Muscle of leg (tissue), 11 donors: ENCODE data around the gene TMEM69. TPM values are rescaled to one million over a fixed set of nuclear protein-coding genes. Genes with fewer than 3 reads are reported as not detected.
"Not testable (repeated sequence)": the region's sequence is repeated elsewhere in the genome, so short reads cannot be mapped to it uniquely, and the experiment has no call there.

Experiments used
- DNase-seq: peaks from one replicate; pipeline ENCODE4 v3.0.0; 2013
- H3K27ac ChIP-seq: one replicate; pipeline ENCODE4 v1.5.1; 2013; ENCODE audit warnings: mild to moderate bottlenecking, low read length, control low read depth
- H3K27me3 ChIP-seq: one replicate; pipeline ENCODE4 v1.6.1; 2013; ENCODE audit warnings: low read length; ENCODE audit not compliant: control insufficient read depth, insufficient read depth
- H3K36me3 ChIP-seq: one replicate; pipeline ENCODE4 v1.6.1; 2013; ENCODE audit warnings: low read length; ENCODE audit not compliant: control insufficient read depth, insufficient read depth
- H3K4me1 ChIP-seq: one replicate; pipeline ENCODE4 v1.6.1; 2013; ENCODE audit warnings: low read length; ENCODE audit not compliant: control insufficient read depth, insufficient read depth
- H3K4me3 ChIP-seq: one replicate; pipeline ENCODE4 v1.5.1; 2013; ENCODE audit warnings: low read length, control low read depth
- H3K9me3 ChIP-seq: replicated peaks from 2 replicates; pipeline ENCODE4 v1.6.1; 2013; ENCODE audit warnings: low read depth, low read length; ENCODE audit not compliant: control insufficient read depth
- WGBS: methylation state at CpG from one replicate; pipeline ENCODE4 v1.1.5; 2013; ENCODE audit warnings: missing lambda C conversion rate; ENCODE audit not compliant: insufficient coverage; 5-methylcytosine and 5-hydroxymethylcytosine counted together
- polyA plus RNA-seq, 8 donors: library from polyadenylated mRNA; unstranded; fragments of 120-200 nt; gene quantifications; one replicate each; pipeline versions ENCODE4 v1.2.1 to v1.2.3, GENCODE V29; 2013; ENCODE audit warnings: inconsistent platforms in 1 of 8, low replicate concordance in 1 of 8; ENCODE audit not compliant: insufficient read length in 8 of 8, insufficient read depth in 1 of 8
- total RNA-seq: library from RNA; stranded (reverse); fragments of 120-200 nt; gene quantifications from one replicate; pipeline ENCODE4 v1.2.4, GENCODE V29; 2013

The TMEM69 gene
- total and polyA plus RNA-seq, 9 donors = 14.4 to 31.2 (median 28.4) TPM

DNA sequence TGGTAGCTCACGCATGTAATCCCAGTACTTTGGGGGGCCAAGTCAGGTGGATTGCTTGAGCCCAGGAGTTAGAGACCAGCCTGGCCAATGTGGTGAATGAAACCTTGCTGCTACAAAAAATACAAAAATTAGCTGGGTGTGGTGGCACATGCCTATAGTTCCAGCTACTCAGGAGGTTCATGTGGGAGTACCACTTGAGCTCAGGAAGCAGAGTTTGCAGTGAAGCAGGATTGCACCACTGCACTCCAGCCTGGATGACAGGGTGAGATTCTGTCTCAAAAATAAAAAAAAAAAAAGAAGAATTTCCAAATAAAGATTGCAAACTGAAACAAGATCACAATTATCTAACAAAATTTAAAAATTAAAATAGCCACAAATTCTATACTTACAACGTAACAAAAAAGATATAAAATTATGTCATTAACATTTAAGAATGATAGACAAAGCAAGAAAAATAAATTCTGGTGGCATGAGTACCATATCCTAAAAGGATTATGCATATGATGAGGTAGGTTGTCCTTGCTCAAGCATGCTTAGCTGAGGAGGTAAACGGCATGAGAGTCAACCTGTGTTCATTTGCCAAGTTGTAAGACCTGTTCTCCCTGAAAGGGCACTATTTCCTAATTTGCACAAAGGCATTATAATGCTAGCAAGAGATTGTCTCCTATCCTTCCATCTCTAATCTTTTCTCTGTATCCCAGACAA lies 42.2 kb downstream of the TMEM69 start:
- H3K36me3 ChIP-seq = peaks cover 2% of the 10 kb centered on the region
- no peaks in the 10 kb centered on the region for H3K9me3 ChIP-seq
- DNase-seq = no peak
- H3K27me3 ChIP-seq = no peaks in the 10 kb centered on the region
- no peak overlapping the region for H3K27ac ChIP-seq
- no peaks in the 10 kb centered on the region for H3K4me1 ChIP-seq
- no CpG with 5 or more reads among the region's 3 CpGs for WGBS
- no peak overlapping the region for H3K4me3 ChIP-seq

DNA sequence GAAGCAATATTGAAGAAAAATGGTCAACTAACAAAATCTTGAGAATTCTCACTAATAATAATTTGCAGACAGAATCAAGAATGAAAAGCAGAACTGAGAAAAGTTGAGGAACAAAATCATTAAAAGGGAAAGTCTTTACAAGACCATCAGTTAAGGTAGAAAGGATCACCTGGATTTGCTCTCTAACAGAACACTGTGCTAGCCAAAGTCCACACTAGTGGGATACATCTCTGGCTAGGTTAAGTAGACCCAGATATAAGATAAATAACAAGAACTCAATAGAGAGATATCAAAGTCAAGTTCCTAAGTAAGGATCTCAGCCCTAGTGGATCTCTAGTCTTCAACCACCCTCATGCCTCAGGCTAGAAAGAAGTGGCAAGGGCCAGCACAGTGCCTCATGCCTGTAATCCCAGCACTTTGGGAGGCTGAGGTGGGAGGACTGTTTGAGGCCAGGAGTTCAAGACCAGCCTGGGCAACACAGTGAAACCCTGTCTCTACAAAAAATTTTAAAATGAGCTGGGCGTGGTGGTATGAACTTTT lies 42.9 kb downstream of the TMEM69 start:
- no peak for DNase-seq
- WGBS = no CpG with 5 or more reads among the region's 1 CpG
- H3K4me1 ChIP-seq = no peaks in the 10 kb centered on the region
- peaks cover 2% of the 10 kb centered on the region for H3K36me3 ChIP-seq
- no peaks in the 10 kb centered on the region for H3K9me3 ChIP-seq
- no peaks in the 10 kb centered on the region for H3K27me3 ChIP-seq
- no peak overlapping the region for H3K4me3 ChIP-seq
- no peak overlapping the region for H3K27ac ChIP-seq

DNA sequence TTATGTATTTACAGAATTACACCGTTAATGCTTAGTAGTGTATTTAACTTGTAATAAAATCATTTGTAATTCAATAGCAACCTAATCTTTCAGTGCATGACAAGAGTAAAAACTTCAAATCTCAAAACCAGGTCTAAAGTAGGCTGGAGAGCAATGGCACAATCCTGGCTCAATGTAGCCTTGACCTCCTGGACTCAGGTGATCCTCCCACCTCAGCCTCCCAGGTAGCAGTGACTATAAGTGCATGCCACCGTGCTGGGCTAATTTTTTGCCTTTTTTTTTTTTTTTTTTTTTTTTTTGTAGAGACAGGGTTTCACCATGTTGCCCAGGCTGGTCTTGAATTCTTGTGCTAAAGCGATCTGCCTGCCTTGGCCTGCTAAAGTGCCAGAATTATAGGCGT lies 51.2 kb downstream of the TMEM69 start:
- Histone ChIP-seq H3K9me3 (no peaks in the 10 kb centered on the region), H3K4me3 (no peak overlapping the region), H3K27me3 (no peaks in the 10 kb centered on the region), H3K4me1 (no peaks in the 10 kb centered on the region), H3K27ac (no peak overlapping the region), H3K36me3 (peaks cover 11% of the 10 kb centered on the region)
- no peak for DNase-seq
- WGBS = no CpG with 5 or more reads among the region's 4 CpGs

DNA sequence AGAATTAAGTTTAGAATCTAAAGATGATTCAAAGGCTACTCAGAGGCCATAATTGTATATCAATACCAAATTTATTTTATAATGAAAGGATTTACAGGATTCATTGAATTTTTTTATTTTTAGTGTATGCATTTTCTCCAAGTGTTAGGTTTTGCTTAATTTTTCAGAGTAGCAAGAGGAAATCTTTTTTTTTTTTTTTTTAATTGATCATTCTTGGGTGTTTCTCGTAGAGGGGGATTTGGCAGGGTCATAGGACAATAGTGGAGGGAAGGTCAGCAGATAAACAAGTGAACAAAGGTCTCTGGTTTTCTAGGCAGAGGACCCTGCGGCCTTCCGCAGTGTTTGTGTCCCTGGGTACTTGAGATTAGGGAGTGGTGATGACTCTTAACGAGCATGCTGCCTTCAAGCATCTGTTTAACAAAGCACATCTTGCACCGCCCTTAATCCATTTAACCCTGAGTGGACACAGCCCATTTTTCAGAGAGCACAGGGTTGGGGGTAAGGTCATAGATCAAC lies 51.7 kb downstream of the TMEM69 start:
- H3K4me3 ChIP-seq, DNase-seq, H3K9me3 ChIP-seq, H3K27me3 ChIP-seq, H3K27ac ChIP-seq, H3K4me1 ChIP-seq: not testable (repeated sequence)
- WGBS = no CpG with 5 or more reads among the region's 5 CpGs
- peaks cover 13% of the 10 kb centered on the region for H3K36me3 ChIP-seq

Other genes with a start within 250 kb of the TMEM69 start
- gene TESK2, start 197.0 kb upstream of the TMEM69 start, total RNA-seq = 2.2 TPM
- 1 to 10 TPM; 1.3 to 3.1 (median 1.9) TPM for gene TESK2, start 197.0 kb upstream of the TMEM69 start, polyA plus RNA-seq
- gene CCDC163, start 188.1 kb upstream of the TMEM69 start, total RNA-seq = 2.8 TPM
- 1 to 10 TPM in 7 of 8 donors, under 1 TPM in 1; 0.74 to 3.6 (median 2.0) TPM for gene CCDC163, start 188.1 kb upstream of the TMEM69 start, polyA plus RNA-seq
- 4.6 TPM for gene MMACHC, start 187.9 kb upstream of the TMEM69 start, total RNA-seq
- gene MMACHC, start 187.9 kb upstream of the TMEM69 start, polyA plus RNA-seq = 1 to 10 TPM; 6.1 to 9.4 (median 7.4) TPM
- 223 TPM for gene PRDX1, start 166.3 kb upstream of the TMEM69 start, total RNA-seq
- gene PRDX1, start 166.3 kb upstream of the TMEM69 start, polyA plus RNA-seq = 100 to 1,000 TPM; 159 to 216 (median 171) TPM
- gene AKR1A1, start 137.4 kb upstream of the TMEM69 start, total RNA-seq = 93.1 TPM
- gene AKR1A1, start 137.4 kb upstream of the TMEM69 start, polyA plus RNA-seq = 100 to 1,000 TPM in 3 of 8 donors, 10 to 100 TPM in 5; 78.3 to 114 (median 95.0) TPM
- gene NASP, start 104.1 kb upstream of the TMEM69 start, total RNA-seq = 56.4 TPM
- gene NASP, start 104.1 kb upstream of the TMEM69 start, polyA plus RNA-seq = 100 to 1,000 TPM; 139 to 188 (median 160) TPM
- 1.2 TPM for gene CCDC17, start 64.1 kb upstream of the TMEM69 start, total RNA-seq
- 1 to 10 TPM in 5 of 8 donors, under 1 TPM in 3; 0.71 to 2.0 (median 1.5) TPM for gene CCDC17, start 64.1 kb upstream of the TMEM69 start, polyA plus RNA-seq
- 73.0 TPM for gene GPBP1L1, start 1.6 kb upstream of the TMEM69 start, total RNA-seq
- gene GPBP1L1, start 1.6 kb upstream of the TMEM69 start, polyA plus RNA-seq = 10 to 100 TPM; 55.7 to 70.4 (median 64.8) TPM
- 15.2 TPM for gene IPP, start 62.5 kb downstream of the TMEM69 start, total RNA-seq
- gene IPP, start 62.5 kb downstream of the TMEM69 start, polyA plus RNA-seq = 10 to 100 TPM; 16.6 to 20.6 (median 19.1) TPM
- gene MAST2, start 115.4 kb downstream of the TMEM69 start, total RNA-seq = 32.4 TPM
- gene MAST2, start 115.4 kb downstream of the TMEM69 start, polyA plus RNA-seq = 100 to 1,000 TPM in 3 of 8 donors, 10 to 100 TPM in 5; 57.2 to 107 (median 86.0) TPM